H9 (cell line): ENCODE measurements around the gene MAPKAP1. TPM values are rescaled to one million over a fixed set of nuclear protein-coding genes. Genes with fewer than 3 reads are reported as not detected.

Experiments
- DNase-seq: peaks from one replicate; pipeline ENCODE4 v3.0.0-alpha.2; 2017
- H2AFZ ChIP-seq: one replicate; pipeline ENCODE4 v1.6.1; 2013; ENCODE audit warnings: mild to moderate bottlenecking, low read length, control low read depth, moderate library complexity
- H2AK5ac ChIP-seq: 2 replicates; pipeline ENCODE4 v1.6.1; 2013; ENCODE audit warnings: low read length, control low read depth, mixed read lengths; ENCODE audit not compliant: insufficient read length
- H2BK120ac ChIP-seq: one replicate; pipeline ENCODE4 v1.6.1; 2013; ENCODE audit warnings: low read depth, mild to moderate bottlenecking, low read length, control low read depth, inconsistent platforms; ENCODE audit not compliant: poor library complexity, severe bottlenecking
- H2BK12ac ChIP-seq: 2 replicates; pipeline ENCODE4 v1.6.1; 2013; ENCODE audit warnings: low read length, control low read depth, mixed read lengths, low read depth; ENCODE audit not compliant: insufficient read length
- H2BK15ac ChIP-seq: 2 replicates; pipeline ENCODE4 v1.6.1; 2013; ENCODE audit warnings: low read depth, low read length, control low read depth
- H2BK20ac ChIP-seq: one replicate; pipeline ENCODE4 v1.6.1; 2013; ENCODE audit warnings: low read depth, mild to moderate bottlenecking, low read length, control low read depth, inconsistent platforms; ENCODE audit not compliant: poor library complexity, severe bottlenecking
- H2BK5ac ChIP-seq: 2 replicates; pipeline ENCODE4 v1.6.1; 2013; ENCODE audit warnings: low read length, control low read depth, mixed read lengths; ENCODE audit not compliant: insufficient read length
- H3K14ac ChIP-seq: 2 replicates; pipeline ENCODE4 v1.6.1; 2013; ENCODE audit warnings: low read length, control low read depth; ENCODE audit not compliant: insufficient read depth
- H3K18ac ChIP-seq: 2 replicates; pipeline ENCODE4 v1.6.1; 2013; ENCODE audit warnings: low read depth, mild to moderate bottlenecking, mixed read lengths, low read length, control low read depth; ENCODE audit not compliant: insufficient read length
- H3K23ac ChIP-seq: 2 replicates; pipeline ENCODE4 v1.6.1; 2013; ENCODE audit warnings: low read length, control low read depth, mixed read lengths, low read depth; ENCODE audit not compliant: insufficient read length
- H3K23me2 ChIP-seq: 2 replicates; pipeline ENCODE4 v1.6.1; 2013; ENCODE audit warnings: low read depth, mild to moderate bottlenecking, mixed read lengths, low read length, control low read depth; ENCODE audit not compliant: insufficient read length, poor library complexity, severe bottlenecking
- H3K27ac ChIP-seq: 2 replicates; pipeline ENCODE4 v1.5.1; 2013; ENCODE audit warnings: low read length, control low read depth, mixed read lengths, low read depth; ENCODE audit not compliant: insufficient read length
- H3K27me3 ChIP-seq: 2 replicates; pipeline ENCODE4 v1.6.1; 2013; ENCODE audit warnings: low read length, control low read depth, inconsistent platforms; ENCODE audit not compliant: insufficient read depth
- H3K4ac ChIP-seq: 2 replicates; pipeline ENCODE4 v1.6.1; 2013; ENCODE audit warnings: low read depth, mild to moderate bottlenecking, control low read depth, inconsistent platforms, low read length, moderate library complexity
- H3K4me1 ChIP-seq: 2 replicates; pipeline ENCODE4 v1.6.1; 2013; ENCODE audit warnings: low read length, control low read depth, inconsistent platforms; ENCODE audit not compliant: insufficient read depth
- H3K4me2 ChIP-seq: 2 replicates; pipeline ENCODE4 v1.6.1; 2013; ENCODE audit warnings: low read length, control low read depth, mixed read lengths; ENCODE audit not compliant: insufficient read length, insufficient read depth
- H3K56ac ChIP-seq: 2 replicates; pipeline ENCODE4 v1.6.1; 2013; ENCODE audit warnings: low read depth, mild to moderate bottlenecking, mixed read lengths, low read length, control low read depth; ENCODE audit not compliant: insufficient read length
- H3K79me1 ChIP-seq: 2 replicates; pipeline ENCODE4 v1.6.1; 2013; ENCODE audit warnings: low read depth, mild to moderate bottlenecking, moderate library complexity, low read length, control low read depth, inconsistent platforms; ENCODE audit not compliant: insufficient read depth, poor library complexity, severe bottlenecking
- H3K79me2 ChIP-seq: 2 replicates; pipeline ENCODE4 v1.6.1; 2013; ENCODE audit warnings: low read length, control low read depth, inconsistent platforms; ENCODE audit not compliant: insufficient read depth
- H3K9ac ChIP-seq: 2 replicates; pipeline ENCODE4 v1.6.1; 2013; ENCODE audit warnings: low read length, control low read depth, mixed read lengths; ENCODE audit not compliant: insufficient read length; ENCODE audit errors: extremely low read depth
- H3K9me3 ChIP-seq: one replicate; pipeline ENCODE4 v1.6.1; 2013; ENCODE audit warnings: low read depth, low read length, inconsistent platforms; ENCODE audit not compliant: control insufficient read depth
- H3T11ph ChIP-seq: one replicate; pipeline ENCODE4 v1.6.1; 2013; ENCODE audit warnings: mild to moderate bottlenecking, low read length, control low read depth, inconsistent platforms
- H4K20me1 ChIP-seq: one replicate; pipeline ENCODE4 v1.6.1; 2013; ENCODE audit not compliant: control insufficient read depth, insufficient read length, insufficient read depth
- H4K5ac ChIP-seq: 2 replicates; pipeline ENCODE4 v1.6.1; 2013; ENCODE audit warnings: low read depth, mild to moderate bottlenecking, mixed read lengths, low read length, control low read depth; ENCODE audit not compliant: insufficient read length
- H4K8ac ChIP-seq: replicated peaks from 2 replicates; pipeline ENCODE4 v1.6.1; 2013; ENCODE audit warnings: low read length, control low read depth, mixed read lengths, low read depth; ENCODE audit not compliant: insufficient read length
- H4K91ac ChIP-seq: 2 replicates; pipeline ENCODE4 v1.6.1; 2013; ENCODE audit warnings: low read depth, mild to moderate bottlenecking, moderate library complexity, mixed read lengths, low read length, control low read depth; ENCODE audit not compliant: insufficient read length
- H3K27ac Mint-ChIP-seq, 3 experiments: 2 replicates in 2 of 3; 3 replicates in 1 of 3; pipeline ENCODE4 v1.8.0; 2020 to 2021; ENCODE audit warnings: mixed read lengths in 3 of 3, mild to moderate bottlenecking in 1 of 3, moderate library complexity in 1 of 3
- H3K27me3 Mint-ChIP-seq: 2 replicates; pipeline ENCODE4 v1.8.0; 2021; ENCODE audit warnings: low read depth, mild to moderate bottlenecking, moderate library complexity, mixed read lengths
- H3K36me3 Mint-ChIP-seq, 3 experiments: 2 replicates in 2 of 3; 3 replicates in 1 of 3; pipeline ENCODE4 v1.8.0; 2020 to 2021; ENCODE audit warnings: low read depth in 3 of 3, mixed read lengths in 3 of 3; ENCODE audit not compliant: insufficient read depth in 1 of 3
- H3K4me1 Mint-ChIP-seq, 2 experiments: 2 replicates each; pipeline ENCODE4 v1.8.0; 2020; ENCODE audit warnings: mixed read lengths in 2 of 2
- H3K4me3 Mint-ChIP-seq, 2 experiments: 2 replicates in 1 of 2; 3 replicates in 1 of 2; pipeline ENCODE4 v1.8.0; 2020 to 2021; ENCODE audit warnings: mild to moderate bottlenecking in 2 of 2, mixed read lengths in 2 of 2, moderate library complexity in 1 of 2
- H3K9me3 Mint-ChIP-seq, 2 experiments: 2 replicates in 1 of 2; 3 replicates in 1 of 2; pipeline ENCODE4 v1.8.0; 2020; ENCODE audit warnings: mild to moderate bottlenecking in 2 of 2, mixed read lengths in 2 of 2, moderate library complexity in 1 of 2
- WGBS: extraction: QIAGEN DNeasy Blood & Tissue Kit; methylation state at CpG from one replicate; pipeline ENCODE4 v1.1.7; 2013; ENCODE audit warnings: missing lambda C conversion rate, low lambda C conversion rate, mixed read lengths; ENCODE audit not compliant: insufficient read length; ENCODE audit errors: extremely low coverage; 5-methylcytosine and 5-hydroxymethylcytosine counted together
- total RNA-seq: library from RNA; stranded (reverse); gene quantifications from 2 replicates; pipeline ENCODE4 v1.2.1, GENCODE V29; 2021
- TF ChIP-seq, protein P1 (sequence below): fragments of 200-600 bp; sonication (generic); conservative IDR thresholded peaks from 3 replicates; pipeline ENCODE4 v1.8.0; 2021; ENCODE audit warnings: antibody characterized with exemption, mild to moderate bottlenecking

Gene MAPKAP1
- total RNA-seq, 1 experiment from 2014 or later = 97.0 TPM

DNA sequence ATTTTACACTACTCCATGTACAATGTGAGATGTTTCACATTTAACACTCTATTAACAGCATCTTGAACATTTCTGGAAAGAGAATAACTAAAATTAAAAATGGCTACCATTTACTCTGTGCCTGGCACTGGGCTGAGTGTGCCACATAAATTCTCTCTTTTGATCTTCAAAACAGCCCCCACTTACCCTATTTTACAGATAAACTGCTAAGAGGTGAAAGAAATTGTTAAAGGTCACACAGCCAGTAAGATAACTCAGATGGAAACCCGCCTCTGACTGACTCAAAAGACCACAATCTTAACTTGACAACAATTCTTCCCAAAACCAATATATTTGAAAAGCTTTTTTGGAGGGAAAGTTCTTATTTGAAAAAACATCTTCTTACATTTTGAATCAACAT lies 97.3 kb downstream of the MAPKAP1 start:
- H2BK5ac ChIP-seq = no peak overlapping the region
- H2BK120ac ChIP-seq = no peak overlapping the region
- H2BK15ac ChIP-seq = no peak overlapping the region
- no peak overlapping the region for H3K27ac ChIP-seq
- no peak overlapping the region for H3K4me3 Mint-ChIP-seq
- H3K9me3 ChIP-seq = no peaks in the 10 kb centered on the region
- H3K4me2 ChIP-seq = no peak overlapping the region
- no peak overlapping the region for H2BK12ac ChIP-seq
- H3K4ac ChIP-seq = no peak overlapping the region
- H3K9me3 Mint-ChIP-seq = no peaks in the 10 kb centered on the region
- no peak overlapping the region for H3K56ac ChIP-seq
- no peak overlapping the region for H2BK20ac ChIP-seq
- H3K23ac ChIP-seq = no peak overlapping the region
- no peaks in the 10 kb centered on the region for H3K27me3 Mint-ChIP-seq
- no peak overlapping the region for H3K14ac ChIP-seq
- H3K79me1 ChIP-seq = no peaks in the 10 kb centered on the region
- no CpG with 5 or more reads among the region's 1 CpG for WGBS
- no peak overlapping the region for H4K91ac ChIP-seq
- no peak overlapping the region for H3T11ph ChIP-seq
- H3K9ac ChIP-seq = no peak overlapping the region
- no peak for DNase-seq
- no peak overlapping the region for H4K5ac ChIP-seq
- no peaks in the 10 kb centered on the region for H3K27me3 ChIP-seq
- H4K20me1 ChIP-seq = no peaks in the 10 kb centered on the region
- no peak overlapping the region for H3K18ac ChIP-seq
- H3K36me3 Mint-ChIP-seq = no peaks in the 10 kb centered on the region; a peak in 1 of 7 replicates
- no peak overlapping the region; a peak in 1 of 7 replicates for H3K27ac Mint-ChIP-seq
- no peaks in the 10 kb centered on the region for H3K23me2 ChIP-seq
- H3K79me2 ChIP-seq = no peaks in the 10 kb centered on the region; the same call in 1 of the 2 replicates
- TF ChIP-seq, protein P1, sequence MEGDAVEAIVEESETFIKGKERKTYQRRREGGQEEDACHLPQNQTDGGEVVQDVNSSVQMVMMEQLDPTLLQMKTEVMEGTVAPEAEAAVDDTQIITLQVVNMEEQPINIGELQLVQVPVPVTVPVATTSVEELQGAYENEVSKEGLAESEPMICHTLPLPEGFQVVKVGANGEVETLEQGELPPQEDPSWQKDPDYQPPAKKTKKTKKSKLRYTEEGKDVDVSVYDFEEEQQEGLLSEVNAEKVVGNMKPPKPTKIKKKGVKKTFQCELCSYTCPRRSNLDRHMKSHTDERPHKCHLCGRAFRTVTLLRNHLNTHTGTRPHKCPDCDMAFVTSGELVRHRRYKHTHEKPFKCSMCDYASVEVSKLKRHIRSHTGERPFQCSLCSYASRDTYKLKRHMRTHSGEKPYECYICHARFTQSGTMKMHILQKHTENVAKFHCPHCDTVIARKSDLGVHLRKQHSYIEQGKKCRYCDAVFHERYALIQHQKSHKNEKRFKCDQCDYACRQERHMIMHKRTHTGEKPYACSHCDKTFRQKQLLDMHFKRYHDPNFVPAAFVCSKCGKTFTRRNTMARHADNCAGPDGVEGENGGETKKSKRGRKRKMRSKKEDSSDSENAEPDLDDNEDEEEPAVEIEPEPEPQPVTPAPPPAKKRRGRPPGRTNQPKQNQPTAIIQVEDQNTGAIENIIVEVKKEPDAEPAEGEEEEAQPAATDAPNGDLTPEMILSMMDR = no peak
- 0 out of 2 replicates have a peak, but pooled peaks cover 4% of the 10 kb centered on the region for H3K4me1 ChIP-seq
- peaks cover 25 to 27% of the 10 kb centered on the region in 2 experiments for H3K4me1 Mint-ChIP-seq
- H2AK5ac ChIP-seq = no peak overlapping the region
- H4K8ac ChIP-seq = no peak overlapping the region
- H2AFZ ChIP-seq = no peak overlapping the region
